Testis (tissue), 2 donors: ENCODE measurements around the gene ANXA6.

ENCODE experiments used
- CTCF ChIP-seq, 3 experiments: fragments of 450-650 bp in 2 of 3; fragments of 200-600 bp in 1 of 3; sonication (generic) in 1 of 3; IDR thresholded peaks; one replicate each; pipeline ENCODE4 v1.5.1; 2016 to 2019; ENCODE audit warnings: antibody characterized with exemption in 3 of 3, mild to moderate bottlenecking in 2 of 3, moderate library complexity in 1 of 3
- POLR2A ChIP-seq: fragments of 450-650 bp; IDR thresholded peaks from one replicate; pipeline ENCODE4 v1.6.1; 2017; ENCODE audit warnings: antibody characterized with exemption, mild to moderate bottlenecking, moderate library complexity

GRCh38 chr5:151106043-151106442 is 51.5 kb downstream of the ANXA6 start:
- TF ChIP-seq POLR2A (no peak), CTCF (IDR thresholded peaks at IDR 0.05) (no peak)
